GM18505 (cell line): ENCODE data around the gene UBE2F.
A peak's percentile ranks its signal among the peaks of the same experiment; 100 is the strongest.
"Not testable (repeated sequence)": the region's sequence is repeated elsewhere in the genome, so short reads cannot be mapped to it uniquely, and the experiment has no call there.

Experiments
- ATAC-seq: cut with Tn5 transposase; IDR thresholded peaks from one replicate; pipeline ENCODE4 v1.9.1; 2021; ENCODE audit not compliant: unreplicated experiment
- POLR2A ChIP-seq: IDR thresholded peaks from 4 replicates; pipeline ENCODE4 v1.6.1; 2011; ENCODE audit warnings: borderline replicate concordance; ENCODE audit not compliant: insufficient read depth, insufficient read length; ENCODE audit errors: extremely low read depth

Gene UBE2F

GRCh38 chr2:238042090-238042489 is 75.3 kb downstream of the UBE2F start:
- TF ChIP-seq POLR2A: no peak
- no peak for ATAC-seq

- ATAC-seq: no peak
- no peak for TF ChIP-seq POLR2A
Measured at GRCh38 chr2:238042849-238043584, 76.2 kb downstream of the UBE2F start.

GRCh38 chr2:238043851-238044250 is 77.0 kb downstream of the UBE2F start:
- TF ChIP-seq POLR2A: no peak
- no peak for ATAC-seq

GRCh38 chr2:238045575-238045974 is 78.8 kb downstream of the UBE2F start:
- ATAC-seq: no peak
- TF ChIP-seq POLR2A: no peak

GRCh38 chr2:238046725-238047270 is 80.0 kb downstream of the UBE2F start:
- TF ChIP-seq POLR2A: no peak
- ATAC-seq: no peak

- no peak for ATAC-seq
- TF ChIP-seq POLR2A: no peak
Measured at GRCh38 chr2:238053191-238053776, 86.5 kb downstream of the UBE2F start.

GRCh38 chr2:238055841-238056240 is 89.0 kb downstream of the UBE2F start:
- TF ChIP-seq POLR2A: no peak
- no peak for ATAC-seq

- ATAC-seq: not testable (repeated sequence)
Measured at GRCh38 chr2:238057696-238058575, 91.1 kb downstream of the UBE2F start.

- TF ChIP-seq POLR2A: no peak
- no peak for ATAC-seq
Measured at GRCh38 chr2:238059505-238059904, 92.7 kb downstream of the UBE2F start.

- no peak for ATAC-seq
- no peak for TF ChIP-seq POLR2A
Measured at GRCh38 chr2:238060096-238060541, 93.3 kb downstream of the UBE2F start.

GRCh38 chr2:238060542-238061314 is 93.9 kb downstream of the UBE2F start, which contains the start of gene SCLY:
Gene SCLY (plus strand): TSS chr2:238061001. CDS start chr2:238061055, 54 bp downstream.
- TF ChIP-seq POLR2A: peak; percentile 92

GRCh38 chr2:238061315-238062202 is 94.7 kb downstream of the UBE2F start:
- ATAC-seq: peak; percentile 20
- peak; percentile 19 for TF ChIP-seq POLR2A

More at GRCh38 chr2:238060542-238061314, 93.9 kb downstream of the UBE2F start, which contains the start of gene SCLY:
- ATAC-seq: peak; percentile 94
